Stimulated activated CD8-positive, alpha-beta memory T cell treated with anti-CD3 and anti-CD28 coated beads, Interleukin-12 subunit alpha, Interleukin-12 subunit beta, amount 100 ng/mL, for 1 hour (primary cell): ENCODE results near the gene FLRT2.

Source experiments
- DNase-seq: peaks from one replicate; pipeline ENCODE4 v3.0.0-alpha.2; 2020; ENCODE audit warnings: low read depth

FLRT2 gene

GRCh38 chr14:85596562-85596961, 66.6 kb downstream of the FLRT2 start:
- DNase-seq = no peak

GRCh38 chr14:85597701-85598100, 67.8 kb downstream of the FLRT2 start:
- DNase-seq = no peak

- no peak for DNase-seq
Measured at GRCh38 chr14:85599939-85600338, 70.0 kb downstream of the FLRT2 start.

- no peak for DNase-seq
Measured at GRCh38 chr14:85601246-85601645, 71.3 kb downstream of the FLRT2 start.

GRCh38 chr14:85601690-85602089, 71.7 kb downstream of the FLRT2 start:
- no peak for DNase-seq

- no peak for DNase-seq
Measured at GRCh38 chr14:85602345-85602744, 72.4 kb downstream of the FLRT2 start.

GRCh38 chr14:85604021-85604420, 74.1 kb downstream of the FLRT2 start:
- DNase-seq = no peak

GRCh38 chr14:85604714-85605113, 74.8 kb downstream of the FLRT2 start:
- DNase-seq = no peak

- DNase-seq = no peak
Measured at GRCh38 chr14:85607651-85608081, 77.7 kb downstream of the FLRT2 start.

GRCh38 chr14:85613496-85613895, 83.6 kb downstream of the FLRT2 start:
- DNase-seq = no peak

- DNase-seq = no peak
Measured at GRCh38 chr14:85616386-85616885, 86.5 kb downstream of the FLRT2 start.

- DNase-seq = no peak
Measured at GRCh38 chr14:85616886-85617285, 86.9 kb downstream of the FLRT2 start.

GRCh38 chr14:85617791-85618190, 87.8 kb downstream of the FLRT2 start:
- no peak for DNase-seq

- DNase-seq = no peak
Measured at GRCh38 chr14:85618390-85618789, 88.4 kb downstream of the FLRT2 start.

- no peak for DNase-seq
Measured at GRCh38 chr14:85618978-85619377, 89.0 kb downstream of the FLRT2 start.

- DNase-seq = no peak
Measured at GRCh38 chr14:85619851-85620250, 89.9 kb downstream of the FLRT2 start.

- DNase-seq = no peak
Measured at GRCh38 chr14:85620947-85621346, 91.0 kb downstream of the FLRT2 start.

- DNase-seq = no peak
Measured at GRCh38 chr14:85622106-85622505, 92.2 kb downstream of the FLRT2 start.

- DNase-seq = no peak
Measured at GRCh38 chr14:85622986-85623685, 93.2 kb downstream of the FLRT2 start.

- no peak for DNase-seq
Measured at GRCh38 chr14:85625925-85626585, 96.1 kb downstream of the FLRT2 start.

- DNase-seq = no peak
Measured at GRCh38 chr14:85634205-85634604, 104.3 kb downstream of the FLRT2 start.

GRCh38 chr14:85644211-85644610, 114.3 kb downstream of the FLRT2 start:
- no peak for DNase-seq

GRCh38 chr14:85653029-85653428, 123.1 kb downstream of the FLRT2 start:
- no peak for DNase-seq
